Stimulated activated CD4-positive, alpha-beta T cell treated with anti-CD3 and anti-CD28 coated beads, Interleukin-2, amount 100 ng/mL, for 4 hours (primary cell): ENCODE measurements around the gene PPFIA3.
"Not testable (repeated sequence)": the region's sequence is repeated elsewhere in the genome, so short reads cannot be mapped to it uniquely, and the experiment has no call there.

ENCODE experiments used
- DNase-seq: peaks from one replicate; pipeline ENCODE4 v3.0.0-alpha.2; 2020; ENCODE audit warnings: low read depth

PPFIA3 gene

DNA sequence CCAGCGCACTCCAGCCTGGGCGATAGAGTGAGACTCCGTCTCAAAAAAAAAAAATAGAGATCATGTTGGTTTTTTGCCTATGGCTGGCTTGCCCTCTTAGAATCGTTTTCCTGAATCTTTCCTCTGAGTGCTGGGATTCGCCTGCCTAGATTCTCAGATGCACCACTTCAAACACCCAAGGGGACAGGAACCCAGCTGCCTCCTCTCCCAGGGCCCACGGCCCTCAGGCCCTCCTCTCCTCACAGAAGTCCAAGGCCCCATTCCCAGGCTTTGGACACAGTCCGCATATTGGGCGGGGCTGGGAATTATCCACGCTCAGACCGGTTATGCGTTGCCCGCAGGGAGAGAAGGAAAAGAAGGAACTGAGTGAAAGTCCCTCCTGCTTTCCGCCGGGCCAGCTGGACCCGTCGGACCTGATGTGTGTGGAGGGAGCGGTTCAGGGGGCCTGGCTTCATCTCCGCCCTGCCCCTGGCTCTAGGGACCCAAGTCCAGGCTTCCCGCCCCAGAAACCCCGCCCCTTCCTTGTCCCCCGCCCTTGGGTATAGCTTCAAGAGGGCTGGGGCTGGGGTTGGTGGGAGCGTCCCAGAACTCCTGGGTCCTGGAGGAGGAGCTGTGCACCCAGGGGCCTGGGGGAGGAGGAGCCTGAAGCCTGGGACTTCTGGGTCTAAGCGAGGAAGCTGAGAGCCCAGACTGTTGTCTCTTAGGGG lies 5.8 kb downstream of the PPFIA3 start:
- DNase-seq, result no peak

DNA sequence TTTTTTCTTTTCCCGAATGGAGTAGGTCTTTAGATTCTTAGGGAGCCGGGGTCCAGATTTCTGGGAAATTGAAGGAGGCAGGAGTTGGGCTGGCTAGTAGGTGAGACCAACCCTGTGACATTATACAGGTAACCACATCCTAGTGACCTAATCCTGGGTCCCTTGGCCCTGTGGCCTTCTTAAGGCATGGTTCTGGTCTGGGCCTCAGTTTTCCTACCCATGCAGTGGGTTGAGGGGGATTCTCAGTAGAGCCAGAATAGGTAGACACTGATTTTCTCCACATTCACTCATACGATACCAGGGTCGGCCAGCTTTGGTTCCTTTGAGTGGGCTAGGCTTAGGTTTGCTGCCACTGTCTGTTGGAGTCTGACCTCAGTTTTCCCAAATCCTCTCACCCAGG lies 7.2 kb downstream of the PPFIA3 start:
- no peak for DNase-seq

DNA sequence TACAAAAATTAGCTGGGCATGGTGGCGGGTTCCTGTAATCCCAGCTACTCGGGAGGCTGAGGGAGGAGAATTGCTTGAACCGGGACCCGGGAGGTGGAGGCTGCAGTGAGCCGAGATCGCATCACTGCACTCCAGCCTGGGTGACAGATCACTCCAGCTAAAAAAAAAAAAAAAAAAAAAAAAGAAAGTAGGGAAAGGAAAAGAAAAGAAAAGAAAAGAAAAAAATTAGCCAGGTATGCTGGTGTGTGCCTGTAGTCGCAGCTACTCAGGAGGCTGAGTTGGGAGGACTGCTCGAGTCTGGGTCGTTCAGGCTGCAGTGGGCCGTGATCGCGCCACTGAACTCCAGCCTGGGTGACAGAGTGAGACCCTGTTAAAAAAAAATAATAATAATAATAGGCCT lies 7.9 kb downstream of the PPFIA3 start:
- not testable (repeated sequence) for DNase-seq

- peak; percentile 91 for DNase-seq
Observed at GRCh38 chr19:49127674-49128544, 8.6 kb downstream of the PPFIA3 start.

- no peak for DNase-seq
Observed at GRCh38 chr19:49128545-49129237, 9.3 kb downstream of the PPFIA3 start.

- DNase-seq, result no peak
Observed at GRCh38 chr19:49129238-49129583, 9.9 kb downstream of the PPFIA3 start.

DNA sequence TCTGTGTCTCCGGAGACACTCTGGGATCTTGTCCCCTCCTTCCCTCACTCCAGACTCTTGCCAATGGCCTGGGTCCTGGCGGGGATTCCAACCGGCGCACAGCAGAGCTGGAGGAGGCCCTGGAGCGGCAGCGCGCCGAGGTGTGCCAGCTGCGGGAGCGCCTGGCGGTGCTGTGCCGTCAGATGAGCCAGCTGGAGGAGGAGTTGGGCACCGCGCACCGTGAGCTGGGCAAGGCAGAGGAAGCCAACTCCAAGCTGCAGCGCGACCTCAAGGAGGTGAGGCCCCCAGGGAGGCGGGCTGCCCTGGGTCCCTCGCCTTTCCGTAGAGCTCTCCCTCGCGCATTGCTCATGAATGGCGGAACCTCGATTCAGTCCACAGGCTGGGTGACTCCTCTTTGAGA lies 11.0 kb downstream of the PPFIA3 start:
- DNase-seq, result no peak

DNA sequence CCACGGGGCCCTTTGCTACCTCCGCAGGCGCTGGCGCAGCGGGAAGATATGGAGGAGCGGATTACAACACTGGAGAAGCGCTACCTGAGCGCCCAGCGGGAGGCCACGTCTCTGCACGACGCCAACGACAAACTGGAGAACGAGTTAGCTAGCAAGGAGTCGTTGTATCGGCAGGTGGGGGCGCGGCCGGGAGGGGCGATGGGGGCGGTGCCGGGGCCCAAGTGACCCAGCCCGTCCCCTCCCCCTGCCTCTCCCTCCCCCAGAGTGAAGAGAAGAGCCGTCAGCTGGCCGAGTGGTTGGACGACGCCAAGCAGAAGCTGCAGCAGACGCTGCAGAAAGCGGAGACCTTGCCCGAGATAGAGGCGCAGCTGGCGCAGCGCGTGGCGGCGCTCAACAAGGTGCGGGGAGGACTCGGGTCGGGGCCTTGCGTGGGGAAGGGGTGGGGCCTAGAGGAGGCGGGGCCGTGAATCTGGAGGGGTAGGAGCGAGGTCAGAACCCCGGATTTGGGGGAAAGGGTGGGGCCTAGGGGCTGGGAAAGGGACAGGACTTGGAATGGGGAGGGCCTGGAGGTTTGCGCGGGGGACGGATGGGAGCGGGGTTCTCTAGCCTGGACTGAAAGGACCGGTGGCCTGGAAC lies 13.7 kb downstream of the PPFIA3 start:
- no peak for DNase-seq

- no peak for DNase-seq
Observed at GRCh38 chr19:49133621-49134454, 14.5 kb downstream of the PPFIA3 start.

DNA sequence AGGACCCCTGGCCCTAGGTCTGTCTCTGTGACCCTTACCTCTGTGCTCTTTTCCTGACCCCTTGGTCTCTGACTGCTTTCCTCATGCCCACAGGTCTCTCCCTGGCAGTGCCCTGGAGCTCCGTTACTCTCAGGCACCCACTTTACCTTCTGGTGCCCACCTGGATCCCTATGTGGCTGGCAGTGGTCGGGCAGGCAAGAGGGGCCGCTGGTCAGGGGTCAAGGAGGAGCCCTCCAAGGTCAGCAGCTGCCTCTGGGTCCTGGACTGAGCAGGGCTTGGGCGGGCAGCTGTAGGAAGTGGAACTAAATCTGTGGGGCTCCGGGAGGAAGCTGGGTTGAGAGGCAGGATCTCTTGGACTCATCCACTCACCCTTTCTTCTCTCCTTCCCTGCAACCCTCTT lies 16.3 kb downstream of the PPFIA3 start:
- no peak for DNase-seq

DNA sequence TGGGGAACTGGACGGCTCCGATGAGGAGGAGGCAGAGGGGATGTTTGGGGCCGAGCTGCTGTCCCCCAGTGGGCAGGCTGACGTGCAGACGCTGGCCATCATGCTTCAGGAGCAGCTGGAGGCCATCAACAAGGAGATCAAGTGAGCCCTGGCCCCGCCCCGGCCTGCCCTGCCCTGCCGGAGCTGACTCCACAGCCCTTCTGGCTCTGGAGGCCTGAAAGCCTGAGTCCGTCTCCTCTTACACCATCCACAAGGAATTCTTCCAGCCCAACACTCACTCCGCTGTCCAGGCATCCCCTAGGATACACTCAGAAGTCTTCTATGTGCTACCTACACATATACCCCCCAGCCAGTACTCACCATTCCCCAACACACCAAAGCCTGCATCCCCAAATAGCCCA lies 17.4 kb downstream of the PPFIA3 start:
- DNase-seq, result no peak

GRCh38 chr19:49140951-49141350 lies 21.6 kb downstream of the PPFIA3 start:
- DNase-seq, result no peak

DNA sequence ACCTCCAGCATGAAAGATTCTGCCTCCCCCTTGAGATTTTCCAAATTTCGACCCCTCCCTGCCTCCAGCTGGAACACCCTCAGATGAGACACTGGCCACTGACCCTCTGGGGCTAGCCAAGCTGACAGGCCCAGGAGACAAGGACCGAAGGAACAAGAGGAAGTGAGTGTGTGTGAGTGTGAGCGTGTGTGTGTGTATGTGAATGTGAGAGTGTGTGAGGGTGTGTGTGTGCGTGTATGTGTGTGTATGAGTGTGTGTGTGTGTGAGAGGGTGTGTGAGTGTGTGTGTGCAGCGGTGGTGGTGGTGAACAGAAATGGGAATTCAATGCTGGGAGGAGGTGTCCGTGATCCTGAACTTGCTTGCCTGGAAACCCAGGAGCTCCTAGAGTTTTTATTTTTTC lies 22.0 kb downstream of the PPFIA3 start:
- DNase-seq, result no peak

GRCh38 chr19:49142866-49143335 lies 23.6 kb downstream of the PPFIA3 start:
- no peak for DNase-seq

DNA sequence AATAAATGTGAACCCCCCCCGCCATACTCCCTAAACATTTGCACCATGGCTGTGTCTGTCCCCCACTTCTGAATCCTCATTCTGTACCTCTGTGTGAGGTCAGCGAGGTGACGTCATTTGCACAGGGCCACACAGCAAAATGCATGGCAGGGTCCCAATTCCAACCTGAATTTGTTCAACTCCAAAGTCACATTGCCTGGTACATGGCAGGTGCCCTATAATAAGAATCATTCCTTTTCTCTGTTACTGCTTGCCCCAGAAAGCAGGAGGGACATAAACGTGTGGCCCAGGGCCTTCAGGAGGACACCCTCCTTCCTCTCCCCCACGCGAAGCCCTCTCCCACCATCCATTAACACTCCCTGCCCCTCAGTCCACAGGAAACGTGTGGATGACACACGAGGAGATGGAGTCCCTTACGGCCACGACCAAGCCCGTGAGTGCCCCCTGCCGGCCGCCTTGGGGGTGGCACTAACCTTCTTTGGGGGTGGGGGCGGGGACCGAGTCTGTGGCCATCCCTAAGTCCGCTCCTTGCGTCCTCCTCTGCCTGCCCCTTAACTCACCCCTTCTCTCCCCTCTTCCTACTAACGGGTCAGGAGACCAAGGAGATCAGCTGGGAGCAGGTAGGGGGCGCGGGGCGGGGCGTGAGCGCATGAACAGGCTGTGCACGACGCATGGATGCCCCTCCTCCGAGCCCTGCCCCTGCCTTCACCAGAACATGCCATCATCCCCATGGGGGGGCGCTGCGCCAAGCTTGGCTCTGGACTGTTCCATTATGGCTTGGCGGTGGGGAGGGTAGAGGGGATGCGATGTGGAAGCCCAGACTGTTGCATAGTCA lies 26.4 kb downstream of the PPFIA3 start:
- DNase-seq, result peak; percentile 61

GRCh38 chr19:49146408-49146770 lies 27.0 kb downstream of the PPFIA3 start:
- DNase-seq, result not testable (repeated sequence)

GRCh38 chr19:49148044-49148682 lies 28.8 kb downstream of the PPFIA3 start:
- no peak for DNase-seq

- DNase-seq, result peak; percentile 67
Observed at GRCh38 chr19:49148784-49149651, 29.7 kb downstream of the PPFIA3 start.

DNA sequence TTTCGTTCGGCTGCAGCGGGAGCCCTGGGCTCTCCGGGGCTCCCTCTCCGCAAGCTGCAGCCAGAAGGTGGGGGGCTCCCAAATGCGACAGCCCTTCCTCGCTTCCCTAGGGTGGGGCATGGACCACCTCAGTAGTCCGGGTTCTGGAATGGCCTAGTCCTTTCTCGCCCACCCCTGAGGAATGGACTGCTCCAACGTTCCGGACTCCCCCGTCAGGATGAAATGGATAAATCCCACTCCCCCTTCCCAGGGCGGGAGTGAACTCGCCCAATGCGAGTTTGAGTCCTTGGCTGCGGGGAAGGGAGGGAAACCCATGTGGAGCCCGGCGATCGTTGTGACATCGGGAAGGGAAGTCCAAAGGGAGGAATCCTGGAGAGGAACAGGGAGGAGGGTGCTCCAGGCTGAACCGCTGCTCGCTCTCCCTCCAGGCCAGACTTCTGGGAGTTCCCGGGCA lies 30.3 kb downstream of the PPFIA3 start:
- no peak for DNase-seq
